GM21381 (cell line): Measurements from ENCODE around the gene MPST.

Source experiments
- ATAC-seq: cut with Tn5 transposase; IDR thresholded peaks from one replicate; pipeline ENCODE4 v1.9.1; 2021; ENCODE audit warnings: mild to moderate bottlenecking, moderate library complexity; ENCODE audit not compliant: unreplicated experiment

MPST gene

DNA sequence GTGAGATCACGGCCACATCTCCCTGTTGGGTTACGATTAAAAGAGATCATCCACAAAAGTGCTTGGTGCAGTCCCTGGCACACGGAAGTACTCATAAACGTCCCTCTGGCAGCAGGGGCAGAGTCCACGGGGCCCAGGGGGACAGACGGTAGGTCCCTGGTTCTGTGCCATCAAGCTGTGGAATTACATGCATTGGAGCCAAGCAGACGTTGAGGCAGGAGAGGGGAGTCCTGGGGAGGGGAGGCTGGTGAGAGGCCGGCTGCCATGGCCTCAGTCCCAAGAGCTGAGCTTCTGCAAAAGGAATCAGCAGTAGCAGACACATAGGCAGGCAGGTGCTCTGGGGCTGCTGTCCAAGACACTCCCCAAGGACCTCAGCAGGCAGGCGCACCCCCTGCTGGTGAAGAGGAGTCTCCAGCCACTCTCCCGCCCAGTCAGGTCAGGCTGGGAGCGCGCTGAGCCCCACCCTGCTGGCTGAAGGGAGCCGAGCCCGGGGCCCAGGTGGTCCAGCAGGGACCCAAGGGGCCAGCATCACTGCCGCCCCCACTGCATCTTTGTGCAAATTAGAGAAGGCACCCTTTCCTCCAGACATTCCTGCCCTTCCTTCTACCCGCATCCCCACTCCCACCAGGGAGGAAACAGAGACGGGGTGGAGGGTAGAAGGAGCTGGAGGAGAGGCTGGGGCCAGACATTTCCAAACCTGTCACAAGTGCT is 24.4 kb downstream of the MPST start:
- ATAC-seq, result no peak

DNA sequence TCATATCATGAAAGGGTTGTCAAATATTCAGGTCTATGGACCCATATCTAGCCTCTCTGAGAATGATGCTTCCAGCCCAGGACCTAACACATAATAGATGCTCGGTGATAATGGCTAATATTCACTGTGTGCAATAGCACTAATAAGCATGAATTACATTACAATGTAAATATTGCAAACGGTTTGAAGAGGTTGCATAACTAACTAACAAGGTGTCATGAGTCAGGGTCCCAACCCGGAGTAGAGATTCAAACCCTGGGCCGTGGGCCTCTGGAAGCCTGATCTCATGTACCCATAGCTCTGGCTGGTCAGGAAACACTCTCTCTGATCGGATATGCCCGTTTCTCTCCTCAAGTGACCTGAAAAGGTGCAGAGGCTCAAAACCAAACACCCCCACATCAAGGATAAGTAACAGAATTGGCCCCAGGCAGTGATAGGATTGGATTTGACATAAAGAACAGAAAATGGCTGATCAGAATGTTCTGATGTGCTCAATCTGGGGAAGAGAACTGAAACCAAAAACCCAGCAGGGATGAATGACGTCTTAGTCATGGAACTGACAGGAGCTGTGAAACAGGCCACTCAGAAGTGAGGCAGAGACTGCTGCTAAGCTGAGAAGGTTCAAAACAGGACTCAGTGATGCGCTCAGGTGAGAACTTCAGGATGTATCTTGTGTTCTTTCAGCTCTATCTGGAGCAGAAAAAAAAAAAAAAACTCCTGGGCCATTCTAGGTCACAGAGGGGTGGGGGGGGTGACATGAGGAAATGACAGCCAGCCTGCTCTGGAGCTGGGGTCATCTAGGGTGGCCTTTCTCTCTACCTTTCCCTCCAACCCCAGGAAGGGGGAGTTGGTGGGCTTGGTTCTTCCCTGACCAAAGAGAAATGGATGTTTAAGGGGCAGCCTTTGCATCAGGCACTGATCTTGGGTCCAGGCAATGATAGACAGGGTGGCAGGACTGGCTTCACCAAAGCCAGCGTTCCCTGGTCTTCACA is 25.4 kb downstream of the MPST start:
- ATAC-seq, result no peak

DNA sequence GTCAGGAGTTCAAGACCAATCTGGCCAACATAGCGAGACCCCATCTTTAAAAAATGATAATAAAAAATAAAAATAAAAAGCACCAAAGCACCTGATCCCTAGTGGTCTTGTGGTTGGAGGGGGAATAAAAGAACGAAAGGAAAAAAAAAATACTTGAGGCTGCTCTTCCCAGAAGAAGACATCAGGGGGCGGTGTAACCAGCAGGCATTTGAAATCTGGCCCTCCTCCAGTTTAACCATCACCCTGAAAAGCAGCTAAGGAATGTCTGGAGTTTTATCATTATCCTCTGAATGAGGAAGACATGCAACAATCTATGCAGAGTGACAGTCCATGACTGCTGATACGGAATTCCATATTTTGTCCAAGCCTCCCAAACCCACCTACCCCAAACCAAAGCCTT is 26.4 kb downstream of the MPST start:
- ATAC-seq, result no peak

DNA sequence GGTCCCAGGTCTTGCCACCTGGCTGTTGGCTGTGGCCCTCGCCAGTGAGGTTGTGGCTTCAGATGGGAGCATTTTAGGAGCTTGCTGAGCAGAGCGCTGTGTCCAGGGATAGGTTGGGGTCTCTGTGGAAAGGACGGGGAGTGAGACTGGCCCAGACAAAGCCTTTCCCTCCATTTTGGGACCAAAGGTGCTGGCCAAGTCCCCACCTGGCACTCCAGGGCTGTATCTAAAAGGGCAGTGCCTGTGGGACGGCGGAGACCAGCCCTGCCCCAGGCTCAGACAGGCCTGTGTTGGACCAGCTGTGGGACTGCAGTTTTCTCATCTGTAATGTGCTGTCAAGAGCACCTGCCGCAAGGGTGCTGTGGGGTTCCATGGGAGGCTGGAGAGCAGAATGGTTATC is 27.0 kb downstream of the MPST start:
- no peak for ATAC-seq

DNA sequence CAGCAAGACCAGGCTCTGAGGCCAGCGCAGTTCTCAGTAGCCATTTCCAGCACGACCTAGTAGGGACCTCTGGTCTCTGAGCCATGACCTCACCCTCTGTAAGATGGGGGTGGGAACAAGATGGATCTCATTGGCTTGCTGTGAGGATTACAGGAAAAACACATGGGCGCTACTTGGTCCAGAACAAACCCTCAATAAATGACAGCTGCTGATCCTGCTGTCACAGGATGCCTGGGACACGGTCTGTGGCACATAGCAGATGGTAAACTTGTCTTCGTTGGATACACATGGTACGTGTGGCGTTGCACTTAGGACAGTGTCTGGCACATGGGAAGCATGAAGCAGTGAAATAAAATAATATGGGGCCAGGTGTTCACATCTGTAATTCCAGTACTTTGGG is 27.5 kb downstream of the MPST start:
- no peak for ATAC-seq

DNA sequence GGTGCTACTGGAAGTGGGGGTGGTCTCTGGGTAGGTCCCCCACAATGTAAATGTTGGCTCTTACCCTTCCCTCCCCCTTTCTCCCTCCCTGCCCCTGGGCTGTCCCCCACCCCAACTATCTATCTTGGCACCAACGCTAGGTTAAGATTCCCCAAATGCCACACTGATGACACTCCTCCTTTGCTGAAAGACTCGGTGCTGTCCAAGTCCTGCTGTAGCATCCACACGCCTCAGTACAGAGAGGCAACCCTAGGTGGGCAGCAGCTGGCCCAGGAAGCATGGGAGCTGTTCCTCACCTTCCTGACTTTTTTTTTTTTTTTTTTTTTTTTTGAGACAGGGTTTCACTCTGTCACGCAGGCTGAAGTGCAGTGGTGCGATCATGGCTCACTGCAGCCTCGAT is 28.6 kb downstream of the MPST start:
- no peak for ATAC-seq

DNA sequence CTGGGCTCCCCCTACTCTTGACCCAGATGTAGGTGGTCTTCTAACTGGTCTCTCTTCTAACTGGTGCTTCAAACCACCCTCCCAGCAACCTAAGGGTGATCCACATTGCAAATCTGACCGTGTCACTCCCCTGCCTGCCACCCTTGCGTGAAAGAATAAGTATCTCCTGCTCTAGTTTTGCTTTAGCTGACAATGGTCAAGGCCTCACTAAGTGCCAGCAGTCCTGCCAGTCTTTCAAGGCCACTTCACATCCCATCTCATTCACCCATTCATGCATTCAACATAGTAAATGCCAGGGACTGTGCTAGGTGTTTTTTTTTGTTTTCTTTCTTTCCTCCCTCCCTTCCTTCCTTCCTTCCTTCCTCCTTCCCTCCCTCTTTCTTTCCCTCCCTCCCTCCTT is 29.7 kb downstream of the MPST start:
- ATAC-seq, result no peak

DNA sequence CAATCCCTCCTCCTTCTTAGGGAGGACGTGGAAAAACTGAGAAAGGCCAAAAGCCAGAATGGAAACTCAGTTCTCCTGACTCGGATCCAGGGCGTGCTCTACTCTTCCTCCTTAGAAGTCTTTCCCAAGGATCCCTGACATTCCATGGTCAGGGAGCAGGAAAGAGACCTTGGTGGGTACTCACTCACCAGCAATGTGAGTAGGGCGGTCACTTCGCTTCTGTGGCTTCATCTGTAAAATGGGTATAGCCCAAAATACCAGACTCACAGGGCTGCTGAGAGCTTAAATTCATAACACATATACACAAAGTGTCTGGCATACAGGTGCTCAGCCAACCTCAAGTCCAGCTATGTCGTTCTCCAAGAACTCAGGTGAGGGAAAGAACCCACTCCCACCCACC is 31.4 kb downstream of the MPST start:
- no peak for ATAC-seq

DNA sequence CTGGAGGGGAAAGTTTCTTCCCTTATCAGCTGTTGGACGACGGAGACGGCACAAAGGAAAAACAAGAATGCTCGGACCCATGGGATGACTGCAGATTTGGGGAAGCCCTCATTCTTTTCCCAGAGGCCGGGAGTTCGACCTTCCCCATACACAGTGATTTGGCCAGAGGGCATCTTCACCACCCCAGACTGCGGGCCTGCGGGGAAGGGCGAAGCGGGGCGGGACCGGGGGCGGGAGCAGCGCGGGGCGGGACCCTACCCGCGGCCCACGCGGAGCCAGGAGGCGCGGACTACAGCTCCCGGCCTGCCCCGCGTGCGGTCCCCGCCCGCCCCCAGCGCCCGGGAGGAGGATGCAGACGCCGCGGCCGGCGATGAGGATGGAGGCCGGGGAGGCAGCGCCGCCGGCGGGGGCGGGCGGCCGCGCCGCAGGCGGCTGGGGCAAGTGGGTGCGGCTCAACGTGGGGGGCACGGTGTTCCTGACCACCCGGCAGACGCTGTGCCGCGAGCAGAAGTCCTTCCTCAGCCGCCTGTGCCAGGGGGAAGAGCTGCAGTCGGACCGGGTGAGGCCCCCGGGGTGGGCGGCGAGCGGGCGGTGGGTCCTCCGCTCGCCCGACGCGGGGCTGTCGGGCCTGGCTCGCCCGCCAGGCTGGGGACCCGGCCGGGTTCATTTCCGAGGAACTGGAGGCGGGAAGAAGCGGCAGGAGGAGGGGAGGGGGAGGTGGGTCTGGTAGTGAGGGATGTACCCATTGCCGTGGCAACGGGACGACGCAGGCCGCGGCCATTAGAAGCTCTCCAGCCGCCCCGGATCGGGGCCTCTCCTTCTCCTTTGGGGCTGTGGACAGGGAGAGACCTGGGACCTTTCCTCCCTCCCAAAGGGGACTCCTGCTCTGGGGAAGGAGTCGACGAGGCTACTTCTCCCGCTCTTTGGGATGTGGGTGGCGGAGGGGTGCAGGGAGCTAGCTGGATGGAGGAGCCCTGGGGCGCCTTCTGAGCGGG is 32.1 kb downstream of the MPST start, which contains the start of gene KCTD17:
KCTD17 (plus strand) TSS at position 352 of the 995 bp plus-strand sequence; CDS start at position 371, 19 bp downstream.
- no peak for ATAC-seq

DNA sequence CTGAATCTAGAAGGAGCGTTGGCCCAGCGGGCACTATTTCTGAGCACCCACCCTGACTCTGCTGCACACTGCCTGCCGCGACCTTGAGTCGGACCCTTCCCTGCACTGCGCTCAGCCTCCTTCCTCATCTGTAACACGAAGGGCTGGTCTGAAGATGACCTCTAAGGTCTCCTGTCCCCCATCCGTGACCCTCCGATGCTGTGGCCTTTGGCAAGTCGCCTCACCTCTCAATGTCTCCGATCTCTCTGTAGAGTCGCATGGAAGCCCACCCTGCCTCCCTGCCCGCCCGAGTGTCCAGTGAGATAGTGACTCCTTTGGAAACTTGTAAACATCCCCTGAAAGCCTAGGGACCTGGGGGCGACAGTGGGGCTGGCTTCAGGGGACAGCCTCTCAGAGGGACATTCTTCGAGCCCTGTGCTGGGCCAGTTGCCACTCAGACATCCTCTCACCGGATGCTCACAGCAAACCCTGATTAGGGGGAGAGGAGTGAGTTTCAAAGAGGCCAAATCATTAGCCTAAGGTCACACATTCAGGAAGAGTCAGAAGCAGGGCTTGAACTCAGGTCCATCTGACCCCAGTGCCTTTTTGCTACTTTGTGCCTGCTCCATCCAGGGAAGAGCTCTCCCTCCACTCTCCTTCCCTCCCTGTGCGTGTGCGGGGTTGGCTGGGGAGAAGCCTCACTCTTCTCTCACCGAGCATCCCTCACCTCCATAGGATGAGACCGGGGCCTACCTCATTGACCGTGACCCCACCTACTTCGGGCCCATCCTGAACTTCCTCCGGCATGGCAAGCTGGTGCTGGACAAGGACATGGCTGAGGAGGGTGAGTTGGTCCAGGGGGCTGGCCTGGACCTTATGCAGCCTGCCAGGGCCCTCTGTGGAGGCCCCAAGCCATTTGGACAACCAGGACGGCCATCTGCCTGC is 33.1 kb downstream of the MPST start:
- no peak for ATAC-seq

DNA sequence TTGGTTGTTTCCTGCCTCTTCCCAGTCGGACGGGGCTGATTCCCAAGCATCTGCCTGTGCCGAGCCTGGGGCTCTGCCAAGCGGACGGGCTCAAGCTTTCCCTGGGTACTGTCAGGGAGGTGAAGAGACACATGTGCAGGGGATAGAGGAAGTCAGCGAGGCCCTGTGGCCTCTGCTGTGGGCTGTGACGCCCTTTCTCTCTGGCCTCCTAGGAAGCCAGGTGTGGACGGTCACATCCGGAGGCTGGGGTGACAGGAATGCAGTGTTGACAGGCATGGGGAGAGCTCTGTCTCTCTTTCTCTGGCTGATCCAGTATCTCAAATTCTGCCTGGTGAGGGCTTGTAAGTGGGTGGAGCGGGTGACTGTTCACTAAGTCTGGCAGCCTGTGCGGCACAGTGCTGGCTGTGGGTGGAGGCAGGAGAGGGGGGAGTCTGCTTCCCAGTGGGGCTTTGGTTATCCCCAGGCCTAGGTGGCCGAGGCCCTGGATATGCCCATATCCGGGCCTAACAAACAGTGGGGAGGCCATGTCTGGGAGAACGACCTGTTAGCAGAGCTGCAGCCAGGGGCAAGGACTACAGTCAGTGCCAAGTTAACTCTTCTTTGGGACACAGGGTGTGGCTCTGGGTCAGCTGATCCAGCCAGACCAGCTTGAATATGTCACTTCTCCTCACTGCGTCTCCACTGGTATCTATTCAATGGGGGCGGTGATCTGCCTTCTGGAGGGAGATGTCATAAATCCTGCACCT is 33.9 kb downstream of the MPST start:
- ATAC-seq, result no peak

DNA sequence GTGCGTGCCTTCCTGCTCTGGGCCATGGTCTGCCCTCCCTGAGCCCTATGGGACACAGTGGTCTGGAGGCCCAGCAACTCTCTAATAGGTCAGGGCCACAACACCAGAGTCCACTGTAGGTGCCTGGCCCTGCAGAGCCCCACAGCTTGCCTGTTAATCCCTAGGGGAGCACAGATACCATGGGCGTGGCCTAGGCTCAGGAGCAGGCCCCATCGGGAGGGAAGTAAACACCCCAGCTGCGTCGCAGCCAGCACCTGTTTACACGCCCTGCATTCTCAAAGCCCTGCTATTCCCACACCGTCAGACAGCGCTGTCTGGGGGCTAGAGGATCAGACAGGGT is 34.5 kb downstream of the MPST start:
- no peak for ATAC-seq

DNA sequence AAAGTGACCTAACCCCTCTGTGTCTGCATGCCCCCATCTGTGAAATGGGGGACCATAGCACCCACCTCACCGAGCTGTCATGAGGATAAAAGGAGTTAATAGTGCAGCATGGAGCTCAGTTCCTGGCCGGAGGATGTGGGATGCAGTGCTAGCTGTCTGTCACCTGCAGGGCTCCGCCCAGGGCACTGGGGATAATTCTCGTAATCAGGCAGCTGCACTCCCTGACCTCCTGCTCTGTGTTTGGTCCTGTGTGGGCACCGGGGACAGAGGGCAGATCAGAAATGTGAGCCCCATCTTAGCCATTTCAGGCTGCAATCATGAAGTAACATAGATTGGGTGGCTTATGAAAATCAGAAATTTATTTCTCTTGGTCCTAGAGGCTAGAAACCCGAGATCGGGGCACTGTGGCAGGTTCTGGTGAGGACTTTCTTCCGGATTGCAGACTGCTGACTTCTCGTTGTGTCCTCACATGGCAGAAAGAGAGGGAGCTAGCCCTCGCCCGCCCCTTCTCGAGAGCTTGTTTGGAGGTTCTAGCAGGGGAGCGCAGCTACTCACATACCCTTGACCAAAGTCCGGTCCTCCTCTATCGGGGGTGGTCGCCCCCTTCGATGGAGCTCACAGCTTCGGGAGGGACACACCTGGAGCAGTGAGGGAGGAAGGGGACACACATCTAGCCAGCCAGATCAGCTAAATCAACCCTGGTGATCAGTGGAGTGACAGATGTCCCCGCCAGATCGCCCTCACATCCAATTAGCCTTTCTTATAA is 35.2 kb downstream of the MPST start:
- ATAC-seq, result no peak

DNA sequence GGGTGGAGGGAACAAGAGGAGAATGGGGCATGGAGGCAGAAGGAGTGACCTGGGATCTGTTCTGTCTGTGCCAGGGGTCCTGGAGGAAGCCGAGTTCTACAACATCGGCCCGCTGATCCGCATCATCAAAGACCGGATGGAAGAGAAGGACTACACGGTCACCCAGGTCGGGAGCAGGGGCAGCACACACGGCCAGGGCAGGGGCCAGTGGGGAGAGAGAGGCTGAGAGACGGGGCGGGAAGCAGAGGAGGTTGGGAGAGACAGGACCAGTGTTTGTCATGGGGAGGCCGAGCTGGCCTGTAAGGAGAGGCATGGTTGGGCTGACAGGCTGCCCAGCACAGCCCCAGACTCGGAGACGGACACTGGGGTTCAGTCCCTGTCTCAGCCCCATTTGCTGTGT is 36.7 kb downstream of the MPST start:
- ATAC-seq, result no peak

DNA sequence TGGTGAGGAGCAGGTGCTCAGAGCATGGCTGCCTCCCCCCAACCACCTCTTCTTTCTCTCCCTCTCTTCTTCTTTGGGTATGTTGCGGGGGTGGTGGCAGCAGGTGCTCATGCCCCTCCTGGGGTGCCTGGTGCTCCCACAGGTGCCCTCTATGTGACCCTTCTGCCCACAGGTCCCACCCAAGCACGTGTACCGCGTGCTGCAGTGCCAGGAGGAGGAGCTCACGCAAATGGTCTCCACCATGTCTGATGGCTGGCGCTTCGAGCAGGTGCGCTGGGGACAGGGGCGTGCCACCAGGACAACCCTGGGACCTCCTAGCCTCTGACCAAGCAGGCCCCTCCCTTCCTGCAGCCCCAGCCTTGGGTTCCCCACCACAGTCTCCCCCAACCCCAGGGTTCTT is 37.7 kb downstream of the MPST start:
- ATAC-seq, result no peak

DNA sequence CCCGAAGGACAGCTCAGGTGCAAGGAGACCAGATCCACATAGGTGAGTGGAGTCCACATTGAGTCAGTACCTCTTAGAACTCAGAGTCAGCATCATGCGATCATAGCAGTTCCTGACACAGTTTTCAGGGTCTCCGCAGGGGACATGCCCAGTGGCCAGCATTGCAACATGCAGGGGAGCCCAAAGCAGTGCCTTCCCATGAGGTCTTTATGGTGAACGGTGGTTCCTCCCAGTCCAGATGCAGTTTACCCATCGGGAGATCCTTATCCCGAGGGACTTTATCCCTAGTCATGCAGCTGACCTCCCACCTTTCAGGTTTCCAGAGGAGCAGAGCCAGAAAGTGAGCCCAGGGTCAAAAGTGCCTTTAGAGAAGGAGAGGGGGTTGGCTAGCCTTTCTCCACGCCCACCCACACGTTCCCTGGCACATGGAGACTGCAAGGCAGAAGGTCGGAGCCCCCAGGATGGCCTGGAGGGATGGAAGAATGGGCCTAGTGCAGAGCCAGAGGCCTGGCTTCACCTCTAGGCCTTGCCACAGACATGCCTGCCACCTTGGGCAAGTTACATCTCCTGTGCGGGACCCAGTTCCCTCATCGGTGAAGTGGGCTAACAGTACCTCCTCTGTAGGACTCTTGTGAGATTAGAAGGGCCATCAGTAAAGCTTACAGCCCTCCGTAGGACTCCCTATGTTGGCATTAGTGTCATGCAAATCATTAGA is 38.4 kb downstream of the MPST start:
- ATAC-seq, result no peak

DNA sequence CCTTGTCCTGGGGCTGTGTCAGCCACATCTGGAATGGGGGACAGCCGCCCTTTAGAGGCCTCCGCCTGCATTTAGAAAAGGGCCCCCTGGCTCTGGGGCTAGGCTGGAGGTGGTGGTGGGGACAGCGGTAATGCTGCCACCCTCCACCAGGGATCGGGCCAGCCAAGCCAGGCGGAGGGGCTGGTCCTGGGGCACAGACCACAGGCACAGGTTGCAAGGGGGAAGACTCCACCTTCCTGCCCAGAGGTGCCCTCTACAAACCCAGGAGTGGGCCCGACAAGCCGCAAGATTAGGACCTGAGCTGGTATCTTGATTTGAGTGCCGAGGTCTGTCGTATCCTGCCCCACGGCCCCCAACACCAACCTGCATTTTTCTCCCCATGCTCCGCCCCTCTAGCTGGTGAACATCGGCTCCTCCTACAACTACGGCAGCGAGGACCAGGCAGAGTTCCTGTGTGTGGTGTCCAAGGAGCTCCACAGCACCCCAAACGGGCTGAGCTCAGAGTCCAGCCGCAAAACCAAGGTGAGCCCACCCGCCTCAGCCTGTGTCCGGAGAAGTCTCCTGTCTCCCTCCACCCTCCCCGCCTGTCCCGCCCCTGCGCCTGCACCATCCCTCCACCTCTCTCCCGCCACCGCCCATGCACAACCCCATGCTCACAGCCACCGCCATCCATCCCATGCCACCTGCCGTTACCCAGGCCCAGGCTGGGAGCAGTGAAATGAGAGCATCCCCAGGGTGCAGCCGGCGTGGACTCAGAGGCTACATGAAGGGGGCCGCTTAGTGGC is 39.6 kb downstream of the MPST start:
- no peak for ATAC-seq
